Activated CD4-positive, alpha-beta T cell treated with anti-CD3 and anti-CD28 coated beads, Interleukin-2, amount 10 ng/mL, durations not matched to agents 7 days and 5 days (primary cell): ENCODE results near the gene FERMT3. TPM values are rescaled to one million over a fixed set of nuclear protein-coding genes. Genes with fewer than 3 reads are reported as not detected.
"Not testable (repeated sequence)": the region's sequence is repeated elsewhere in the genome, so short reads cannot be mapped to it uniquely, and the experiment has no call there.

ENCODE experiments used
- CTCF ChIA-PET: fragments of 350-600 bp; sonication (Branson Sonifier 250); formaldehyde crosslinking; loops from one replicate; lab custom pipeline; 2021; ENCODE audit warnings: antibody characterized with exemption; lab: Charles Lee
- POLR2A ChIA-PET: fragments of 350-600 bp; sonication (Branson Sonifier 250); formaldehyde crosslinking; loops from one replicate; lab custom pipeline; 2021; ENCODE audit warnings: antibody characterized with exemption; lab: Charles Lee
- DNase-seq: peaks from one replicate; pipeline ENCODE4 v3.0.0-alpha.2; 2020
- H3K27ac Mint-ChIP-seq: one replicate; pipeline ENCODE4 v1.8.0; 2021; ENCODE audit warnings: mild to moderate bottlenecking, moderate library complexity, mixed read lengths
- H3K27me3 Mint-ChIP-seq: one replicate; pipeline ENCODE4 v1.8.0; 2021; ENCODE audit warnings: mixed read lengths
- H3K36me3 Mint-ChIP-seq: one replicate; pipeline ENCODE4 v1.8.0; 2021; ENCODE audit warnings: low read depth, mixed read lengths
- H3K4me1 Mint-ChIP-seq: one replicate; pipeline ENCODE4 v1.8.0; 2021; ENCODE audit warnings: mixed read lengths
- H3K4me3 Mint-ChIP-seq: one replicate; pipeline ENCODE4 v1.8.0; 2021; ENCODE audit warnings: mild to moderate bottlenecking, moderate library complexity, mixed read lengths
- H3K9me3 Mint-ChIP-seq: one replicate; pipeline ENCODE4 v1.8.0; 2021; ENCODE audit warnings: mixed read lengths
- total RNA-seq, 2 experiments: library from RNA; stranded (reverse); gene quantifications; one replicate each; pipeline ENCODE4 v1.2.3, GENCODE V29; 2021

FERMT3 gene
- total RNA-seq, 2 experiments from 2014 or later: 190 to 207 TPM

DNA sequence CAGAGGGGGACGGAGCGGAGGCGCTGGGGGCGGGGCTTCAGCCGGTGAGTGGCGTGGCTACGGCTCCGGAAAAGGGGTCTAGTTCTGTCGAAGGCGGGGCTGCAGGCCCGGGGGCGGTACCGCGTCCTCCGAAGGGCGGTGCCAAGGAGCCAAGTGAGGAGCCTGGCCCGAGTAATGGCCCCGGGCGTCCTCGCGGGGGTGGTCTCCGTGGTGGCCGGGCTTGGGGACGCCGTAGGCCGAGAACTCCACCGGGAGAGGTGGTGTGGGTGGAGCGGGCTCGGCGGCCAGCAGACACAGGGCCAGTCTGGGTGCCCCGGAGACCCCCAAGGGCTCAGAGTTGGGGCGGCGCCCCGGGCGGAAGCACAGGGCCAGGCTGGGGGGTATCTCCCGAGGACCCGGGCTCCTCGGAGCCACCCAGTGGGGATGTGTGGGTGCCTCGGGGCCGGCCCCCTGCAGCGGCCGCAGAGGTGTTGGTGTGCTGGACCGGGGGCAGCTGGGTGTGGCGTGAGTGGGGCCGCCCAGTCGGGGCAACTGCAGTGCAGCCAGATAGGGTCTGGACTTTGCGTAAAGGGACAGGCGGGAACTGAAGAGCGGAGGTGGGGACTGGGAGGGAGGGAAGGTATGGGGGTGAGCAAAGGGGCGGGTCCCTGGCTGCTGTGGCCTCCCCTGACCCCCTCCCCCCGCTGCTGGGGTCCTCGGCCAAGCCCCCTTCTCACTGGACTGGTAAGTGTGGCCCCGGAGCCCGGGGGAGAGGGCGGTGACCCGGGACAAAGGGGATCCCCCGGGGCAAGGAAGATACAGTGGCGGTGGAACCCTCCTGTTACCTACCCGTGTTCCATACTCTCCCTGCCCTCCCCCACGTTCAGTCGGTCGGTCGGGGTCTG is 35.2 kb downstream of the FERMT3 start:
- peaks cover 54% of the 10 kb centered on the region for H3K4me1 Mint-ChIP-seq
- no peaks in the 10 kb centered on the region for H3K9me3 Mint-ChIP-seq
- H3K27ac Mint-ChIP-seq: peak overlapping the region; percentile 96
- no peaks in the 10 kb centered on the region for H3K27me3 Mint-ChIP-seq
- DNase-seq: no peak
- CTCF ChIA-PET: interaction anchor here (0.7 to 11.3 kb wide), 10 partner anchors 9 to 76 kb away, joined by 3 to 162 read pairs (median 6); partner anchors contain the start of genes CATSPERZ, PLCB3, PRDX5 and TRMT112
- peak overlapping the region; percentile 88 for H3K4me3 Mint-ChIP-seq
- POLR2A ChIA-PET: interaction anchor here (0.5 to 0.7 kb wide), 2 partner anchors 9 to 15 kb away, joined by 3 read pairs; no protein-coding TSS in a partner anchor
- H3K36me3 Mint-ChIP-seq: peaks cover 20% of the 10 kb centered on the region

DNA sequence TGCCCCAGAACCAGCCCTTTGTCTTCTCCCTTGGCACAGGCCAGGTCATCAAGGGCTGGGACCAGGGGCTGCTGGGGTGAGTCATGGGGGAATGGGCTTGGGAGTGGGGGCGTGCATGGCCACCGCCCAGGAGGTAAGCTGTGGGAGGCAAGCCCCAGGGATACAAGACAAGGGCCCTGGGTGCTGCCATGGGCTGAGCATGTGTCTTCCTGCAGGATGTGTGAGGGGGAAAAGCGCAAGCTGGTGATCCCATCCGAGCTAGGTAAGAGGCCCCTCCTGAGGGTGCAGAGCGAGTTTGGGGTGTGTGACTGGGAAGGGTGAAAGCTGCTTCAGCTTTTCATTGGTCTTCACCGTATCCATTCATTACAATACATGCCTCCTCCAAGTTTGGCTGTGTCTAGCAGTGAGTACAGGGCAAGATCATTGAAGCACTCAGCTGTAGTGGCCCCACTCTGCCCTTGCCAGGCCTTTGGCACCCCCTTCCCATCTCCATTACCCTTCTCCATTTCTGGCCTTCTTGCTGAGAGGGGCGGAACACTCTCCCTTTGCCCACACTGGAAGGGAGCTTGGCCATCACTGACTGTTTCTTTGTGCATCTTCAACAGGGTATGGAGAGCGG is 36.8 kb downstream of the FERMT3 start:
- no peaks in the 10 kb centered on the region for H3K27me3 Mint-ChIP-seq
- peaks cover 54% of the 10 kb centered on the region for H3K4me1 Mint-ChIP-seq
- peak overlapping the region; percentile 60 for H3K27ac Mint-ChIP-seq
- DNase-seq: no peak
- H3K9me3 Mint-ChIP-seq: no peaks in the 10 kb centered on the region
- peak overlapping the region; percentile 88 for H3K4me3 Mint-ChIP-seq
- POLR2A ChIA-PET: no interaction called here
- peaks cover 11% of the 10 kb centered on the region for H3K36me3 Mint-ChIP-seq
- CTCF ChIA-PET: interaction anchor here (0.8 to 11.3 kb wide), 9 partner anchors 8 to 59 kb away, joined by 3 to 162 read pairs (median 5); partner anchors contain the start of genes CATSPERZ and PLCB3

DNA sequence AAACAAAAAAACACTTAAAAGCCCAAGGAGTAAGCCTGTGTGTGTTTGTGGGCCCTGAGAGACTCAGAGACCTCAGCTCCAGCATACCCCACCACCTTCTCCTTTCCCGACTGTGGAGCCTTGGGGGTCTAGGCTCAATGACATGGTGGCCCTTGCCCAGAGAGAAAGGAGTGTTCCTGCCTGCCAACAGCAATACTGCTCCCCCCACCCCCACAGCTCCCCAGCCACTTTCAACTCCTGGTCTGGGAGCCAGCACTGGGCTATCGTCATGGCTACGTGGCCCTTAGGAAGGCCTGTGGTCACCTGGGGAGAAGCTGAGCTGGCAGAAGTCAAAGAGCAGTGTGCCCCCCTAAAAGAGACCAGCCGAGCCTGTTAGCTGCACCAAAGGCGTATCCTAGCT is 37.6 kb downstream of the FERMT3 start:
- no peak for DNase-seq
- Mint-ChIP-seq H3K36me3 (peaks cover 11% of the 10 kb centered on the region), H3K27ac (no peak overlapping the region), H3K27me3 (no peaks in the 10 kb centered on the region), H3K9me3 (no peaks in the 10 kb centered on the region), H3K4me3 (peak overlapping the region; percentile 88), H3K4me1 (peaks cover 53% of the 10 kb centered on the region)
- CTCF ChIA-PET: interaction anchor here (0.9 to 11.3 kb wide), 10 partner anchors 8 to 116 kb away, joined by 3 to 162 read pairs (median 4); partner anchors contain the start of genes CATSPERZ and PLCB3
- POLR2A ChIA-PET: interaction anchor here (0.6 kb wide), 1 partner anchor 1403 kb away, joined by 4 read pairs; no protein-coding TSS in a partner anchor

DNA sequence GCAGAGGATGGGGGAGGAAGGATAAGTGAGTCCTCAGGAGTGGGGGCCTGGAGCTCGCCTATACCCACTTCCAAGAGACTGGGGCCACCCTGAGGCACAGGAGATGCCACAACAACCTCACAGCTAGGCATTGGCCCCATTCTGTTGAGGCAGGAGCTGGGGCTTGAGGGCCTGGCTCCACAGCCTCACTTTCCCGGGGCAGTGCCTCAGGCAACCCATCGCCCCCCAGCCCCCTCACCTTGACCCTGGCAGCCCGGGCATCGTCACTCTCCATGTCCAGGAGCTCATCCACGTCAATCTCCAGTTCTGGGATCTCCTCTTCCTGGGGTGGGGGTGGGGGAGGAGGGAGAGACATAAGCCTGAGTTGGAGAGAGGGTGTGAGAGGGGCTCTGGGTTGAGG is 38.4 kb downstream of the FERMT3 start:
- peak overlapping the region; percentile 87 for H3K27ac Mint-ChIP-seq
- ChIA-PET CTCF (interaction anchor here (0.8 to 11.3 kb wide), 7 partner anchors 9 to 58 kb away, joined by 3 to 162 read pairs (median 4); partner anchors contain the start of gene CATSPERZ), POLR2A (interaction anchor here (1.4 kb wide), 1 partner anchor 24 kb away, joined by 4 read pairs; no protein-coding TSS in a partner anchor)
- H3K9me3 Mint-ChIP-seq: no peaks in the 10 kb centered on the region
- peaks cover 11% of the 10 kb centered on the region for H3K36me3 Mint-ChIP-seq
- no peak for DNase-seq
- H3K4me1 Mint-ChIP-seq: peaks cover 50% of the 10 kb centered on the region
- H3K27me3 Mint-ChIP-seq: no peaks in the 10 kb centered on the region
- H3K4me3 Mint-ChIP-seq: peak overlapping the region; percentile 81

DNA sequence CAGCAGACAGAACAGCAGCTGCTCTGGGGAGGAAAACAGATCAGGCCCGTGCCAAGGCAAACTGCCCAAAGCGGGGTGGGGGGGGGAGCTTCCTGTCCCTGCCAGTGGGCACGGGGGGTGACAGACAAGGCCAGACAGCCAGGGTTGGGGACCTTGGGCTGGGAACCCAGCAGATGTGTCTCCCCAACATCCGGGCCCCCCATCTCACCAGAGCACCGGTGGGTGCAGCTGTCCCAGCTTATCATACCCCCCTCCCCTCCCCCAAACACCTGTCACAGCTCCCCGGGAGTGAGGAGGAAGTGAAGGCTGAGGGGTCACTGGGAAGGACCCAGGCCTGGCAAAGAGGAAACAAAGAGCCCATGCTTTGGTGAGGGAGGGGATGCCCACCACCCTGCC is 38.9 kb downstream of the FERMT3 start:
- H3K27ac Mint-ChIP-seq: peak overlapping the region; percentile 87
- peak overlapping the region; percentile 81 for H3K4me3 Mint-ChIP-seq
- peak; percentile 33 for DNase-seq
- H3K9me3 Mint-ChIP-seq: no peaks in the 10 kb centered on the region
- ChIA-PET POLR2A (interaction anchor here (1.4 kb wide), 1 partner anchor 24 kb away, joined by 4 read pairs; no protein-coding TSS in a partner anchor), CTCF (interaction anchor here (0.8 to 11.3 kb wide), 9 partner anchors 9 to 500 kb away, joined by 3 to 162 read pairs (median 4); partner anchors contain the start of gene CATSPERZ)
- H3K27me3 Mint-ChIP-seq: no peaks in the 10 kb centered on the region
- H3K36me3 Mint-ChIP-seq: peaks cover 9% of the 10 kb centered on the region
- H3K4me1 Mint-ChIP-seq: peaks cover 47% of the 10 kb centered on the region

DNA sequence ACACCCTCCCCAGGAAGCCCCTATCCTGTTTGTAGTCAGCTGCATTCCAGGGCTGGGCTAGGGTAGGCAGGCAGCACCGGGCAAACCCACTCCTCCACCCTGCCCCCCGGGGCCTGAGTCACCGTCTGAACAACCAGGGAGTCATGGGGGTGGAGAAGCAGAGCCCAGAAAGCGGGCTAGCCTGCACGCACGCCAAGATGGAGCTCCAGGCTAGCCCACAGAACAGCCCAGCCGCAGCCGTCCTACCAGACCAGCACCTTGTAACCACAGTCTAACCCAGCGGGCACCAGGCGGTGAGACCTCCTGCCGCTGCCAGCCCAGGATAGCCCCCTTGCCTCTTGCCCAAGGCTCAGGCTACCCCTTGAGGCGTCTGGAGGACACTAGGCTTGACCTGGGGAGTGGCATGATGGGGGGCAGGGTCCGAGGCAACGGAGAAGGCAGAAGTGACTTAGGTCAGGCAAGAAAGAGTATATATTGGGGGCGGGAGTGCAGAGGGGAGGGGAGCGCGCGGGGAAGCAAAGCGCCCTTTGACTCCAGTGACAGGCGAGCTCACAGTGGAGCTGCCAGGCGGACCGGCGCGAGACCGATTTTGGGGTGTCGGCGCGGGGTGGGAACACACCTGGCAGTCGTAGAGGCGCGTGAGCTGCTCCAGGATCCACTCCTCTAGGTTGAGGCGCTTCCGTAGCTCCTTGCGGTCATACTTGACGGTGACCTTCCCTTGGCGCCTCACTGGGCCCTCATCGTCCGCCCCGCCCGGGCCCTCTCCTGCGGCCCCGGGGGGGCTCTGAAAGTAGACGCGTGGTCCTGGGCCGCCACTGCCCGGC is 39.5 kb downstream of the FERMT3 start:
- ChIA-PET POLR2A (interaction anchor here (0.6 to 1.4 kb wide), 2 partner anchors 17 to 23 kb away, joined by 3 to 4 read pairs; no protein-coding TSS in a partner anchor), CTCF (interaction anchor here (0.6 to 11.3 kb wide), 11 partner anchors 8 to 499 kb away, joined by 3 to 162 read pairs (median 4); partner anchors contain the start of gene CATSPERZ)
- Mint-ChIP-seq H3K36me3 (peaks cover 9% of the 10 kb centered on the region), H3K9me3 (no peaks in the 10 kb centered on the region), H3K4me3 (peak overlapping the region; percentile 81), H3K27ac (peak overlapping the region; percentile 87), H3K4me1 (peaks cover 44% of the 10 kb centered on the region), H3K27me3 (no peaks in the 10 kb centered on the region)
- DNase-seq: peak; percentile 57

DNA sequence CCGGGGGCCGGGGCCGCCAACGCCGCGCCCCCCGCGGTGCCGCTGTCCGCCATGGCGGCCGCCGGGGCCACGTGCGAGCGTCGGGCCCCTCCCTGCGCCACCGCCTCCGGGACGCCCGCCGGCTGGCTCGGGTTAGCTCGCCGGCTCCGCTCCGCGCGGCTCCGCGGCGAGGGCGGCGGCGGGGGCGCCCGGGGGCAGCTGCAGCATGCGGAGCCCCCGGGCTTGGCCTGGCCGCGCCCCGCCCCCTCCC is 40.0 kb downstream of the FERMT3 start:
- Mint-ChIP-seq H3K4me1 (peaks cover 44% of the 10 kb centered on the region), H3K4me3 (peak overlapping the region; percentile 79)
- POLR2A ChIA-PET, H3K27me3 Mint-ChIP-seq, H3K27ac Mint-ChIP-seq, DNase-seq, H3K36me3 Mint-ChIP-seq, H3K9me3 Mint-ChIP-seq: not testable (repeated sequence)
- CTCF ChIA-PET: interaction anchor here (0.6 to 11.3 kb wide), 8 partner anchors 8 to 1452 kb away, joined by 3 to 162 read pairs (median 4); partner anchors contain the start of gene CATSPERZ

DNA sequence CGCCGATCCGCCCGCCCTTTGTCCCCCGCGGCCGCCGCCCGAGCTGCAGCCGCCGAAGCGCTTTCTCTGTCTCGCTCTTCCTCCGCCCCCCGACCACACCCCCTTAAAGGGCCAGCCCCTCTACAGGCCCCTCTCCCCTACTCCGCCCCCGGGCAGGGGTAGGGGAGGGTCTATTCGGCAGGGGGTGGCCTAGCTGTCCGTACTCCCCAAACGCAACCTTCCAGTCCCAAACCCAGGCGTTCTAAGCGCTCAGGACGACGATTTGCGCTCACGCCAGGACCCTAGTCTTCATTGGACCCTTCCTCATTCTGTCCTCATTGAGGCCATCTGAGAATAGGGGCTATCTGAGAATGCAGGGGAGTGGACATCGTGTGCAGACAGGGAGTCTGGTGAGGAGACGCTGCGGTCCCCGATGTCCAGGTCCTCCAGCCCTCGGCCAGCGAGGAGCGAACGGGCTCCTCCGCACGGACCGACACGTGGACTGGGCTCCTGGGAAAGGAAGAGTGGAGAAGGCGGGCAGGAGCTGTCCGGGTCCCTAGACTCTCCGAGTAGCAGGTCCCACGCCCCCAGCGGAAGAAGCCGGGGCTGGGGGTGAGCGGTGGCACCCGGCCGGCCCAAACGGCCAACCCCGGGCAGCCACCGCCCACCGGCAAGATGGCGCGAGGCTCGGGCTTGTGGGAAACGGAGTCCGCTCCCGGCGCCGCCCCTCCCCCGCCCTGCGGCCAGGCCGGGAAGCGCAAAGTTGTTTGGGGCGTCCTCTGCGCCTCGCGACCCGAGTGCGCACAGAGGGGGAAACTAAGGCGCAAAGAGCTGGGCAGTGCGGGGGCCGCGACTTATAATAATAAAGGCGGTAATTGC is 40.6 kb downstream of the FERMT3 start, which contains the start of gene PPP1R14B:
Gene PPP1R14B (minus strand): TSS at position 73 of the 858 bp plus-strand sequence. CDS start 270 bp downstream, outside the sequence.
- H3K9me3 Mint-ChIP-seq: no peaks in the 10 kb centered on the region
- DNase-seq: peak; percentile 82
- H3K4me3 Mint-ChIP-seq: peak within 1 kb of the TSS; percentile 81
- H3K4me1 Mint-ChIP-seq: peaks cover 48% of the 10 kb centered on the region
- CTCF ChIA-PET: interaction anchor here (0.6 to 11.3 kb wide), 7 partner anchors 9 to 1453 kb away, joined by 3 to 162 read pairs (median 4); partner anchors contain the start of gene CATSPERZ
- H3K36me3 Mint-ChIP-seq: peaks cover 9% of the 10 kb centered on the region
- POLR2A ChIA-PET: no interaction called here
- H3K27me3 Mint-ChIP-seq: no peaks in the 10 kb centered on the region
- peak within 1 kb of the TSS; percentile 87 for H3K27ac Mint-ChIP-seq

DNA sequence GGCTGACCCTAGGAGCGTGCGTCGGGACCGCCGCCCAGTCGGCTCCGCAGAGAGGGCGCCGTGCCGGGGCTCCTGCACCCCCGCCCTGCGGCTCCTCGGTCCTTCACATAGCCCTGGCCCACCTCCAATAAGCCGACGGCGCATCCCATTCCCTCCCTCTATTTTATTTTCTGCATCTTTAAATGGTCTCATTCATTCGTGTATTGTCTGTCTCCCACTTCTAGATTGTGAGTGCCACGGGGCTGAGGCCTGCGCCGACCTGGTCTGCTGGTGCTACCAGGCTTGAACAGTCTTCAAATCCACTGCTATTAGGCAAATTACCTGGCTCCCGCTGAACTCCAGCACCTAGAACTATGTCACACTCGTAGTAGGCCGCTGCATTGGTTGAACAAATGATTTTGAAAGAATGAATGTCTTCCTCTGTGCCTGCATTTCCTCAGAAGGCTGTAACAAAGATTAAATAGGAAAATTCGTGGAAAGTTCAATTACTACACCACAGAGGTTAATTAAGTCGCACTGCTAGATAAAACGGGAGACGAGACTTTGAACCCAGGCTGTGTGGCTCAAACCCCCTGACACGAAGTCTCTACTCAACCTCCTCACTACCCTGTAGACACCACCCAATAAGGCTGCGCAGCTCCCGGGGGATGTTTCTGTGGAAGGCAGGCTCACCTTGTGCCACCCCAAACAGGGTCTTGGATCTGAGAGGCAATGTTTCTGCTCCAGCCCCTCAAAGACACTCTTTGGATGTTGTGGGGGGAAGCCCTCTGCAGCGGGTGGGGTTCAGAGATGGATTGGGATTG is 41.4 kb downstream of the FERMT3 start:
- peak overlapping the region; percentile 68 for H3K4me3 Mint-ChIP-seq
- H3K27me3 Mint-ChIP-seq: no peaks in the 10 kb centered on the region
- POLR2A ChIA-PET: no interaction called here
- H3K27ac Mint-ChIP-seq: peak overlapping the region; percentile 46
- peaks cover 42% of the 10 kb centered on the region for H3K4me1 Mint-ChIP-seq
- CTCF ChIA-PET: interaction anchor here (1.4 to 11.3 kb wide), 5 partner anchors 19 to 54 kb away, joined by 4 to 162 read pairs (median 13); partner anchors contain the start of genes CATSPERZ and FERMT3
- H3K36me3 Mint-ChIP-seq: peaks cover 9% of the 10 kb centered on the region
- DNase-seq: no peak
- H3K9me3 Mint-ChIP-seq: no peaks in the 10 kb centered on the region

DNA sequence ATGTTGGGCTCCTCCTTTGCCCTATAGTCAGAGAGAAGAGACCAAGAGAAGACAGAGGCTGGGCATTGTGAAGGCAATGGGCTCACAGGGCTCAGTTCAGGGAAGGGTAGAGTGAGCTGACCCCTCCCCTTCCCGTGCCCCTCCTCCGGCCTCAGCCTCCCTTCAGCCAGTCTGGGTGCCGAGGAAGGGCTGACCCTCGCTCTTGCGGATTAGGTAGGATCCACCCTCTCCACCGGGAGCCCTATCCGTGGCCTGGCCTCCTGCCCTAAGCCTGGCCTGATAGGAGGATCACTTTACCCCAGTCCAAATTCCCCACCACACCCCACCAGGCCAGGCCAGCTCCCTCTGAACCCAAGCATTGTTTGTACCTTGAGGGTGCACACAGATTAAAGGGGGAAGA is 42.1 kb downstream of the FERMT3 start:
- Mint-ChIP-seq H3K36me3 (peaks cover 4% of the 10 kb centered on the region), H3K4me3 (no peak overlapping the region), H3K27me3 (no peaks in the 10 kb centered on the region), H3K27ac (no peak overlapping the region), H3K4me1 (peaks cover 37% of the 10 kb centered on the region), H3K9me3 (no peaks in the 10 kb centered on the region)
- CTCF ChIA-PET: interaction anchor here (1.4 to 11.3 kb wide), 4 partner anchors 18 to 53 kb away, joined by 4 to 162 read pairs (median 16); partner anchors contain the start of genes CATSPERZ and FERMT3
- POLR2A ChIA-PET: no interaction called here
- no peak for DNase-seq
